ENCODE data around the gene CACNA2D4.

Gene CACNA2D4

DNA sequence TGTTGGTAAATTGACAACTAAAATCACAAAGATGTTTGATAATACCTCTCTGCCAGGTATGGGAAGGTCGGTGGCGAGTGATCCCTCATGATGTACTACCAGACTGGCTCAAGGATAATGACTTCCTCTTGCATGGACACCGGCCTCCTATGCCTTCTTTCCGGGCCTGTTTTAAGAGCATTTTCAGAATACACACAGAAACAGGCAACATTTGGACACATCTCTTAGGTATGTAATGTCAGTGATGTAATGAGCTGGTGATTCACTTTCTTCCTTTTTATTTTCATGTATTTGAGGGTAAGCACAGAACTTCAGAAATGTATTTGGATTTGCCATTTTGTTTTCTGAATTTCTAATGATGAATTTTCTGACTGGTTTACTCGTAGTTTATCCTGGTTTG is 140.7 kb downstream of the CACNA2D4 start:
- H3K4me3 ChIP-seq (ENCODE audit: low read depth, low read length) = no peak overlapping the region
- no peak for TF ChIP-seq CTCF (IDR thresholded peaks at IDR 0.05; ENCODE audit: low read depth, low read length, missing control alignments)
- DNase-seq (ENCODE audit: low read depth) = no peak

DNA sequence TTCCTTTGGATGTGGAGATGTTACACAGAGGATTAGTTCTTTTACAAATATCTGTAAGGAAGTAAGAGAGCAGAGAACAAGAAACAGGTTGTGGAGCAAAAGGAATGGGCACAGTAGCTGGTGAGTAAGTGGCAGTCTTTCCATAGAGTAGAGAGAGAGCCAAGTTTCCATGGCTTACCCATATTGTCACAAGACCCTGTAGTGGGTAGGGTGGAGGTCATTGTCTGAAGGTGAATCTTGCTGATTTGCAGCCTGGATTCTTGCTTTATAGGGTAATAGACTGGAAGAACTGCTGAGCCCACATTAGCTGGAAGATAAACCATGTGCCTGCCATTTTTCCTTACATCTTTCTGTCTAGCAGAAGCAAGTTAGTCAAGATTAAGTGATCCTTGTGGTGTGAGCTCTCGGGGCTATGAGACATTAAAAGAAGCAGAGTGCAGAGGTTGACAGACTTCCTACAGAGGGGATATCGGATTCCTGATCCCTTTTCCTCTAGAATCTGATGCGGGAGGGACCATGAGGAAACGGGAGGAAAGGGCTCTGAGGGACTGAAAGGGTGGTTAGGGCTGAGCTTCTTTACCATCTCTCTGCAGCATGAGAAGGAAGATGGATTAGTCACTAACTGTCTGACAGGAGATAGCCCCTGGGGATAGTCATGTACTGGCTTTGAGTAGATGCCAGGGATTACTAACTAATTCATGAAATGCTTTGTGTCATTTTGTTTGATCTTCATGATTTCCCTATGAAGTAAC is 142.1 kb downstream of the CACNA2D4 start:
- no peak overlapping the region for H3K4me3 ChIP-seq (ENCODE audit: low read depth, low read length)
- no peak for TF ChIP-seq CTCF (IDR thresholded peaks at IDR 0.05; ENCODE audit: low read depth, low read length, missing control alignments)
- DNase-seq (ENCODE audit: low read depth) = no peak

DNA sequence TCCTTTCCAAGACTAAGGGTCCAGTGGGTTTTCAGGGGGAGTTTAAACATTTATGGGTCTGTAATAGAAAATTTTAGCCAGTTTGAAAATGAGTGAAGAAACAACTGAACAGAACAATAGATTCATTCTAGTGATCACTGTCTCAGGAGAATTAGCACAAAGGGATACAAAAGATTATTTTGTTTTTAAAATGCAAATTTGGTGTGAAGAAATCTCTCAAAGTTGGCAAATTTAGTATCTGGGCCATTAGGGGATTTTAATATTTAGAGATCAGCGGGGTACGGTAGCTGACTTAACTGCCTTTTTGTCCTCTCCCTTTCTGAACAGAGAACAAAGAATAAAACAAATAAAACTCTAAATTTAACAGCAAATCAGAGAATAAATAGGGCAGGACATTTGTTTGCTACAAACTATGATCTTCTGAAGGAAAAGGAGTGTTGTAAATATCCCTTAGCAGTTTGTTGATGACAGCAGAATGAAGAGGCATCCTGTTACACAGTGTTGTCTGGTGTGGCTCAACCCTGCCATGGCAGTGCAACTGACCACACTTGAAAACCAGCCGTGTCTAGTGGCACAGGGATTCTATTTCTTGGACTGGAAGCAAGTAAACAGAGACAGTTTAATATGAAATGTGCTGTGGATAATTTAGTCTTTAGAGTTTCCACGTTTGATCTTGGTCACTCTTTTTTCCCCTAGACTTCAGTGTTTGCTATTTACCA is 144.4 kb downstream of the CACNA2D4 start:
- no peak overlapping the region for H3K4me3 ChIP-seq (ENCODE audit: low read depth, low read length)
- TF ChIP-seq CTCF (IDR thresholded peaks at IDR 0.05; ENCODE audit: low read depth, low read length, missing control alignments) = no peak
- no peak for DNase-seq (ENCODE audit: low read depth)

DNA sequence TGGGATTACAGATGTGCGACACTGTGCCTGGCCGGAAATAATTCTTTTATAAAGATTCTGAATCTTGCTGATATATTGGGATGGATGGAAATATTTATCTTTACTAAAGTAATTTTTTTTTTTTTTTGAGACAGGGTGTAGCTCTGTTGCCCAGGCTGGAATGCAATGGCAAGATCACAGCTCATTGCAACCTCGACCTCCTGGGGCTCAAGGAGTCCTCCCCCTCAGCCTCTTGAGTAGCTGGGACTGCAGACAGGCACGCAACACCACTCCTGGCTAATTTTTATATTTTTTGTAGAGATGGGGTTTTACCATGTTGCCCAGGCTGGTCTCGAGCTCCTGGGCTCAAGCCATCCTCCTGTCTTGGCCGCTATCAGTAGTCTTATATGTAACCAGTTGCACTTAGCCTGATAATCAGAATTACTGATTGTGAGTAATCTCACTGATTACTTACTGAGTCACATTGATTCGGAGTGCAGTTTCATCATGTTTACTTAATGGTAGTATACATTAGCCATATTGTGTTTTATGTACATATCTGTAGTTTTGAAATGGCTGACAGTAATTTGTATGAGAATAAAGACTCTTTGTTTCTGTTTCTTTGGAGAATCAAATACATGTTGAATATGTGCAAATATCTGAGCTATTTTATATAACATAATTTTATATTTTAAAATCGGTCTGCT is 148.5 kb downstream of the CACNA2D4 start:
- no peak for DNase-seq (ENCODE audit: low read depth)
- H3K4me3 ChIP-seq (ENCODE audit: low read depth, low read length) = no peak overlapping the region
- TF ChIP-seq CTCF (IDR thresholded peaks at IDR 0.05; ENCODE audit: low read depth, low read length, missing control alignments) = no peak

DNA sequence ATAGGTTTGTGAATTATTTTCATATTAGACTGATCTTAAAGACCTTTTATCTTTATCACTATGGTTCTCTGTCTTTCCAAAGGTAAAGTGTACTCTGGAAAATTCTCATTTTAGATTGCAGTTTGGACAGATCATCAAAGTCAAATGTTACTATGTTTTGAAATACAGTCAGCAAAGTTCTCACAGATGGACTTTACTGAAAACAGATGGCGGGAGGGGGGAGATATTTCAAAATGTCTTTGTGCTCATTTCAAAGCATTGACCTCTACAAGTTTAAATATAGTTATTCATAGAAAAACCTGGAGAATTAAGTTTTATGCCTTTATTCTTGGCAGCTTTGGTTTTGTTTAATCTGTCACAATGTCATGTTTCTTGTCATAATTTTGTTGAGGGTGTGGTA is 149.8 kb downstream of the CACNA2D4 start:
- H3K4me3 ChIP-seq (ENCODE audit: low read depth, low read length) = no peak overlapping the region
- no peak for TF ChIP-seq CTCF (IDR thresholded peaks at IDR 0.05; ENCODE audit: low read depth, low read length, missing control alignments)
- no peak for DNase-seq (ENCODE audit: low read depth)

GRCh38 chr12:1767407-1768090 is 150.9 kb downstream of the CACNA2D4 start:
- TF ChIP-seq CTCF (IDR thresholded peaks at IDR 0.05; ENCODE audit: low read depth, low read length, missing control alignments) = no peak
- DNase-seq (ENCODE audit: low read depth) = no peak
- H3K4me3 ChIP-seq (ENCODE audit: low read depth, low read length) = no peak overlapping the region
